HUES64 (cell line): ENCODE data around the gene NPY.

Experiments used
- H3K27ac ChIP-seq: 2 replicates; pipeline ENCODE4 v1.7.0; 2013; ENCODE audit warnings: low read depth, low read length, inconsistent platforms
- H3K27me3 ChIP-seq: 2 replicates; pipeline ENCODE4 v1.6.1; 2013; ENCODE audit warnings: mild to moderate bottlenecking, low read length; ENCODE audit not compliant: insufficient read depth
- H3K36me3 ChIP-seq: 2 replicates; pipeline ENCODE4 v1.6.1; 2013; ENCODE audit warnings: mild to moderate bottlenecking, low read length; ENCODE audit not compliant: insufficient read depth
- H3K4me1 ChIP-seq: 2 replicates; pipeline ENCODE4 v1.6.1; 2013; ENCODE audit warnings: mild to moderate bottlenecking, low read length, moderate library complexity; ENCODE audit not compliant: insufficient read depth
- H3K4me3 ChIP-seq: 2 replicates; pipeline ENCODE4 v1.5.1; 2013; ENCODE audit warnings: mild to moderate bottlenecking, low read length, moderate library complexity
- H3K9ac ChIP-seq: 2 replicates; pipeline ENCODE4 v1.6.1; 2013; ENCODE audit warnings: mild to moderate bottlenecking, low read depth, low read length
- H3K9me3 ChIP-seq: 2 replicates; pipeline ENCODE4 v1.6.1; 2013; ENCODE audit warnings: low read depth, low read length; ENCODE audit not compliant: insufficient read depth
- WGBS: fragments of 150-250, 120-280 bp; methylation state at CpG from one replicate; pipeline ENCODE4 v1.1.7; 2013; ENCODE audit warnings: missing lambda C conversion rate; 5-methylcytosine and 5-hydroxymethylcytosine counted together

The NPY gene

GRCh38 chr7:24284699-24285506, 913 bp downstream of the NPY start:
- H3K27me3 ChIP-seq: peaks cover 73% of the 10 kb centered on the region
- no peaks in the 10 kb centered on the region for H3K9me3 ChIP-seq
- 33% methylated on average over 51 of the region's 51 CpGs for WGBS
- H3K36me3 ChIP-seq: no peaks in the 10 kb centered on the region
- H3K9ac ChIP-seq: no peak overlapping the region
- peaks cover 17% of the 10 kb centered on the region for H3K4me1 ChIP-seq
- H3K27ac ChIP-seq: no peak overlapping the region
- peak overlapping the region; percentile 52 for H3K4me3 ChIP-seq

- 40% methylated on average over 5 of the region's 5 CpGs for WGBS
These were observed 6.1 kb downstream of the NPY start for GRCh38 chr7:24290004-24290641.

DNA sequence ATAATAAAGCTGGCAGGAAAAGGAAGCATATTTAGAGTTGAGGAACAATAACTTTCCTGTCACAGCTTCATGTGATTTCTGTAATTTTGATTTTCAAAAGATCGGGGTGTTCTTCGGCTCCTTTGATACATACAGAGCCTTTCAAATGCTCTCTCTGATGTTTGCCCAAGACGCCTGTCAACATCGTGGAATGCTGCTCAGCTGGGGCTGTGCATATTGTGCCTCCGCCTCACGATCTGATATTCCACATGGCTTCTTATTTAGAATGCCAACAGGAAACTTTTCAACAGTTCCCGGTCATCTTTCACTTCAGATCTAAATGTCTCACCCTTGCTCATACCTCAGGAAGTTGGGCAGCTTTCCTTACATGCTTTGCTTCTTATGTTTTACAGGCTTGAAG, 7.3 kb downstream of the NPY start:
- H3K9me3 ChIP-seq: no peaks in the 10 kb centered on the region
- peaks cover 19% of the 10 kb centered on the region for H3K27me3 ChIP-seq
- peaks cover 13% of the 10 kb centered on the region for H3K4me1 ChIP-seq
- H3K9ac ChIP-seq: no peak overlapping the region
- H3K4me3 ChIP-seq: no peak overlapping the region
- 64% methylated on average over 7 of the region's 7 CpGs for WGBS
- H3K27ac ChIP-seq: no peak overlapping the region
- H3K36me3 ChIP-seq: no peaks in the 10 kb centered on the region

More at GRCh38 chr7:24290004-24290641, 6.1 kb downstream of the NPY start:
- H3K4me3 ChIP-seq: no peak overlapping the region
- no peak overlapping the region for H3K27ac ChIP-seq
- H3K9ac ChIP-seq: no peak overlapping the region
- peaks cover 30% of the 10 kb centered on the region for H3K27me3 ChIP-seq
- no peaks in the 10 kb centered on the region for H3K36me3 ChIP-seq
- H3K4me1 ChIP-seq: peaks cover 17% of the 10 kb centered on the region
- H3K9me3 ChIP-seq: no peaks in the 10 kb centered on the region

DNA sequence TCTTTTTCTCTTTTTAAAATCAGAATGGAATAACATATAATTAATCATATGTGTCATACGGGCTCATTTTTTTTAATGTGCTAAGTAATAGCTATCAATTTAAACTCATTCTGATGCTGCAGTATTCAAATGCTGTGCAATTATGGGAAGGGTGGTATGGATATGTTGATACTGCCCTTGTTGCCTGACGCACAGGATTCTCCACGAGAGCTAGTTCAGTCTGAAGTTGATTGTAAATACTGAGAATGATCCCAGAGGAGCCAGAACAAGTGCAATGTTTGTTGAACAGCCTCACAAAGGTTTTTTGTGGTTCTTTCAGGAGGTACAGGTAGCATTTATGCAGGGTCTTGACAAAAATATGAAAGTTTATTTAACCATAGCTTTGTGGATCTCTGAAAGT, 13.4 kb downstream of the NPY start:
- Histone ChIP-seq H3K27me3 (no peaks in the 10 kb centered on the region), H3K9me3 (no peaks in the 10 kb centered on the region), H3K27ac (no peak overlapping the region), H3K9ac (no peak overlapping the region), H3K4me1 (no peaks in the 10 kb centered on the region), H3K4me3 (no peak overlapping the region), H3K36me3 (no peaks in the 10 kb centered on the region)
- WGBS: 92% methylated on average over 3 of the region's 3 CpGs

- Histone ChIP-seq H3K27ac (no peak overlapping the region), H3K9ac (no peak overlapping the region), H3K9me3 (no peaks in the 10 kb centered on the region)
These were observed 14.7 kb downstream of the NPY start for GRCh38 chr7:24298696-24299095.

DNA sequence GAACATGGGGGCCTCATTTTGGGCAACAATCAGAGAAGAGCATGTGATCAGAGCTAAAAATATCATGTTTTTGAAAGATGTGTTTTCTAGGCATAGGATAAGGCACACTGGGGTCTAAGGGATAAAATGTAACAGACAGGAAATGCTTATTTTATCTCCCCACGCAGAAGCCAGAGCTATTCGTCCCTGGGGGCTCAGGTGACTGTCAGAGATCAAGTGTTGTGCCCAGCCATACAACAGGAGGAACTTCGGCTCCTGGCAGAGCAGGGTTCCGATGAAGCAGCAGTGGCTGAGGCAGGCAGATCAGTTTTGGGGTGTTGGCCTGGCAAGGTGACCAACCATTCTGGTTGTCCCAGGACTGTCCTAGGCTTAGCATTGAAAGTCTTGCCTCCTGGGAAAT, 15.2 kb downstream of the NPY start:
- H3K9me3 ChIP-seq: no peaks in the 10 kb centered on the region
- no peak overlapping the region for H3K27ac ChIP-seq
- no peaks in the 10 kb centered on the region for H3K36me3 ChIP-seq
- H3K27me3 ChIP-seq: no peaks in the 10 kb centered on the region
- WGBS: 92% methylated on average over 4 of the region's 4 CpGs
- no peak overlapping the region for H3K9ac ChIP-seq
- H3K4me3 ChIP-seq: no peak overlapping the region
- no peaks in the 10 kb centered on the region for H3K4me1 ChIP-seq

More at GRCh38 chr7:24298696-24299095, 14.7 kb downstream of the NPY start:
- Histone ChIP-seq H3K36me3 (no peaks in the 10 kb centered on the region), H3K27me3 (no peaks in the 10 kb centered on the region), H3K4me1 (no peaks in the 10 kb centered on the region), H3K4me3 (no peak overlapping the region)

DNA sequence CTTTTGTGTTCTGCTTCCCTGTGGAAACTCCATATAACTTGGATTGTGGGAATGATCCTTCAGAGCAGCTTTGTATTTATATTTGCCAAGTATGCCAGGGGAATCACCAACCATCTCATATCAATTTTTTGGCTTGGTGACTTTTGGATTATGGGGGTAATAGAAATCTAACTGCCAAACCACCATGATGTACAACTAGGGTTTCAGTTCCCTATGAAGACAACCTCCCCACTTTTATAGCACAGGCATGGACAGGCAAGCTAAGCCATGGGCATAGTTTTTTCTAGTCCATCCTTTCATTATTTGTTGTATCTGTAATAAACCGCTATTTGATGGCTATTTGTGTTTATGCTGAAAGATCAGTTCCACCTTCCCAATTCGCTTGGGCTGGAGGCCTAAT, 17.7 kb downstream of the NPY start:
- H3K9ac ChIP-seq: no peak overlapping the region
- H3K27me3 ChIP-seq: no peaks in the 10 kb centered on the region
- no peaks in the 10 kb centered on the region for H3K4me1 ChIP-seq
- H3K9me3 ChIP-seq: no peaks in the 10 kb centered on the region
- H3K36me3 ChIP-seq: no peaks in the 10 kb centered on the region
- WGBS: 90% methylated on average over 2 of the region's 2 CpGs
- no peak overlapping the region for H3K4me3 ChIP-seq
- no peak overlapping the region for H3K27ac ChIP-seq

- Histone ChIP-seq H3K36me3 (no peaks in the 10 kb centered on the region), H3K4me3 (no peak overlapping the region), H3K9ac (no peak overlapping the region), H3K27me3 (no peaks in the 10 kb centered on the region), H3K9me3 (no peaks in the 10 kb centered on the region), H3K27ac (no peak overlapping the region), H3K4me1 (no peaks in the 10 kb centered on the region)
- 76% methylated on average over 5 of the region's 5 CpGs for WGBS
These were observed 20.6 kb downstream of the NPY start for GRCh38 chr7:24304494-24305095.

DNA sequence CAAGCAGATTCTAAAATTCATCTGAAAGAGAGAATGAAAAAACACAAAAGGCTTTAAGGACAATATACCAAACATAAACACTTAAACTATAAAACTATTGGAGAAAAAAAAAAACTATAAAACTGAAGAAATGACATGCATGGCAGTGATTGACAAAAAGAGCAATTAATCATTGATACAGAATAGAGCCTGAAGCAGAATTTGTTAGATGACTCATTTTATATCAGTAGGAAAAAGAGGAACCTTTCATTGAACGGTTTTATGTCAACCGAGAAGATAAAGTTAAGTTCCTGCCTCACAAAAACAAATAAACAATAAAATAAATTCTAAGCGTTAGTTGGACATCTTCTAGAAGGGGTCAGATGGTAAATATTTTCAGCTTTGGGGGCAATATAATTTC, 23.3 kb downstream of the NPY start:
- H3K27me3 ChIP-seq: no peaks in the 10 kb centered on the region
- H3K4me1 ChIP-seq: no peaks in the 10 kb centered on the region
- no peak overlapping the region for H3K27ac ChIP-seq
- H3K9ac ChIP-seq: no peak overlapping the region
- no CpG with 5 or more reads among the region's 3 CpGs for WGBS
- no peaks in the 10 kb centered on the region for H3K9me3 ChIP-seq
- no peak overlapping the region for H3K4me3 ChIP-seq
- no peaks in the 10 kb centered on the region for H3K36me3 ChIP-seq

DNA sequence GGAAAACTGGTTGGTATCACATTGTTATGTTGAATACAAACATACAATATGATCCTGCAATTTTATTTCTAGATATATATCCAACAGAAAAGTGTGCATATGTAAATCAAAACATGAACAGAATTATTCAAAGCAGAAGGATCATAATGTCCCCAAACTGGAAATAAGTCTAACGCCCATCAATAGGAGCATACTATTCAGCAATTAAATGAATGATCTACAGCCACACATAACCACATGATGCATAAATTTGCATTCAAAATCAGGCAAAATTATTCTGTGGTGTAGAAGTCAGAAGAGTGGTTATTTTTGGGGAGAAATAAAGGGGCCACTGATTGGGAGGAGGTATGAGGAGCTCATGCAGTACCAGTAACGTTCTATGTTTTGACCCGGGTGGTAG, 28.6 kb downstream of the NPY start:
- no peaks in the 10 kb centered on the region for H3K27me3 ChIP-seq
- WGBS: 92% methylated on average over 3 of the region's 3 CpGs

DNA sequence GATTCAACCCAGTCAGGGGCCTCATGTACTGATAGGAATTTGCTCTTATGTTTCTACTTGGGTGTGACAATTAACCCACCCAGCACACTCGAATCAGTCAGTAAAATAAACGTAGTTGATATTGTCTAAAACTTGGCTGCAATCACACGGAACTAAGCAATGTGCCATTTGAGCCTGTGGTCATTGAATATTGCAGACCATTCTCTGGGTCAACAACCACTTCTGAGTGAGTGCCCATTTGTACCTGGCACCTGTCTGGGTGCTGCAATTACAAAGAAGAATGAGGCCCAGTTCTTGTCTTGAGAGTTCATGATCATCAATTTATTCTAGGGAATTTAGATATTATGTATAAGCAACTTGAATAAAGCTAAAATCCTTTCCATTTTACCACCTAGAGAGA, 29.8 kb downstream of the NPY start:
- 59% methylated on average over 3 of the region's 3 CpGs for WGBS
- Histone ChIP-seq H3K9me3 (no peaks in the 10 kb centered on the region), H3K36me3 (no peaks in the 10 kb centered on the region), H3K4me3 (no peak overlapping the region), H3K27ac (no peak overlapping the region), H3K9ac (no peak overlapping the region), H3K27me3 (no peaks in the 10 kb centered on the region), H3K4me1 (peaks cover 14% of the 10 kb centered on the region)

More for the DNA sequence above, 28.6 kb downstream of the NPY start:
- no peak overlapping the region for H3K4me3 ChIP-seq
- no peak overlapping the region for H3K27ac ChIP-seq
- H3K9ac ChIP-seq: no peak overlapping the region
- H3K36me3 ChIP-seq: no peaks in the 10 kb centered on the region
- peaks cover 10% of the 10 kb centered on the region for H3K4me1 ChIP-seq
- H3K9me3 ChIP-seq: no peaks in the 10 kb centered on the region
